CD4-positive, alpha-beta memory T cell (primary cell): ENCODE measurements around the gene IL7R. TPM values are rescaled to one million over a fixed set of nuclear protein-coding genes. Genes with fewer than 3 reads are reported as not detected.
A peak's percentile ranks its signal among the peaks of the same experiment; 100 is the strongest.

Source experiments
- CTCF ChIA-PET: fragments of 350-600 bp; sonication (Branson Sonifier 250); formaldehyde crosslinking; loops from one replicate; lab custom pipeline; 2021; ENCODE audit warnings: inconsistent platforms; ENCODE audit not compliant: partially characterized antibody; lab: Charles Lee
- POLR2A ChIA-PET: fragments of 350-600 bp; sonication (Branson Sonifier 250); formaldehyde crosslinking; loops from one replicate; lab custom pipeline; 2021; ENCODE audit not compliant: partially characterized antibody; lab: Charles Lee
- DNase-seq, 5 donors: peaks; one replicate each; pipeline versions ENCODE4 v3.0.0 to v3.0.0-alpha.2; 2020 to 2022; ENCODE audit warnings: mixed read lengths in 1 of 5
- H3K27ac ChIP-seq: one replicate; pipeline ENCODE4 v1.7.0; 2013; ENCODE audit warnings: low read depth, low read length
- H3K27me3 ChIP-seq: 2 replicates; pipeline ENCODE4 v1.7.0; 2013; ENCODE audit warnings: mild to moderate bottlenecking, low read length, moderate library complexity; ENCODE audit not compliant: insufficient read depth
- H3K36me3 ChIP-seq: 2 replicates; pipeline ENCODE4 v1.7.0; 2013; ENCODE audit warnings: mild to moderate bottlenecking, low read length, moderate library complexity; ENCODE audit not compliant: insufficient read depth
- H3K4me1 ChIP-seq: 2 replicates; pipeline ENCODE4 v1.7.0; 2013; ENCODE audit warnings: mild to moderate bottlenecking, low read length, moderate library complexity; ENCODE audit not compliant: insufficient read depth
- H3K4me3 ChIP-seq, 2 donors: one replicate each; pipeline ENCODE4 v1.7.0; 2013; ENCODE audit warnings: low read length in 2 of 2, mild to moderate bottlenecking in 1 of 2
- H3K9me3 ChIP-seq, 2 donors: one replicate each; pipeline ENCODE4 v1.7.0; 2013; ENCODE audit warnings: low read length in 2 of 2, control low read depth in 1 of 2; ENCODE audit not compliant: control insufficient read depth in 1 of 2
- H3K27ac Mint-ChIP-seq, 7 donors: one replicate each; pipeline ENCODE4 v1.8.0; 2020 to 2021; ENCODE audit warnings: mixed read lengths in 7 of 7, mild to moderate bottlenecking in 6 of 7, inconsistent platforms in 3 of 7, moderate library complexity in 3 of 7
- H3K27me3 Mint-ChIP-seq, 2 donors: one replicate each; pipeline ENCODE4 v1.8.0; 2020 to 2021; ENCODE audit warnings: mixed read lengths in 2 of 2
- H3K36me3 Mint-ChIP-seq, 2 donors: one replicate each; pipeline ENCODE4 v1.8.0; 2020 to 2021; ENCODE audit warnings: mixed read lengths in 2 of 2, inconsistent platforms in 1 of 2, mild to moderate bottlenecking in 1 of 2
- H3K4me1 Mint-ChIP-seq, 4 donors: one replicate each; pipeline ENCODE4 v1.8.0; 2020 to 2021; ENCODE audit warnings: mixed read lengths in 4 of 4, mild to moderate bottlenecking in 1 of 4
- H3K4me3 Mint-ChIP-seq, 8 donors: one replicate each; pipeline ENCODE4 v1.8.0; 2020 to 2021; ENCODE audit warnings: mixed read lengths in 8 of 8, mild to moderate bottlenecking in 7 of 8, moderate library complexity in 6 of 8, inconsistent platforms in 3 of 8
- H3K9me3 Mint-ChIP-seq, 8 donors: one replicate each; pipeline ENCODE4 v1.8.0; 2020 to 2021; ENCODE audit warnings: mixed read lengths in 8 of 8, mild to moderate bottlenecking in 5 of 8, inconsistent platforms in 3 of 8, moderate library complexity in 1 of 8
- intact Hi-C: fragments of 100-400 bp; cut with micrococcal nuclease; formaldehyde crosslinking; loops from one replicate; pipeline ENCODE4 v1.15.1; 2023
- polyA plus RNA-seq, 2 donors: library from polyadenylated mRNA; unstranded; fragments of 300-500 nt; fragmentation: Illumina TruSeq; gene quantifications; one replicate each; pipeline ENCODE4 v1.2.3, GENCODE V29; 2021
- total RNA-seq, 2 experiments: library from RNA; stranded (reverse); gene quantifications; one replicate each; pipeline ENCODE4 v1.2.3, GENCODE V29; 2021

The IL7R gene
- total and polyA plus RNA-seq, 4 experiments from 2014 or later: 514 to 2,440 (median 1,801) TPM

- no peaks in the 10 kb centered on the region for H3K27me3 Mint-ChIP-seq
- peak overlapping the region; percentile 82 to 85 for H3K4me3 ChIP-seq
- peaks cover 0 to 10% (median 2%) of the 10 kb centered on the region in 8 donors for H3K9me3 Mint-ChIP-seq
- H3K4me1 ChIP-seq: peaks cover 50% of the 10 kb centered on the region
- intact Hi-C loops: loop anchor here (1.0 kb wide), 1 partner anchor 8 kb away; no protein-coding TSS in a partner anchor
- H3K36me3 Mint-ChIP-seq: peaks cover 91 to 96% of the 10 kb centered on the region in 2 donors
- no peaks in the 10 kb centered on the region for H3K27me3 ChIP-seq
- peaks cover 64% of the 10 kb centered on the region for H3K36me3 ChIP-seq
- H3K4me1 Mint-ChIP-seq: peaks cover 36 to 71% (median 46%) of the 10 kb centered on the region in 4 donors
- no peaks in the 10 kb centered on the region for H3K9me3 ChIP-seq
- H3K4me3 Mint-ChIP-seq: peak overlapping the region; percentile 91 to 98 (median 96)
- CTCF ChIA-PET: interaction anchor here (1.0 to 16.0 kb wide), 7 partner anchors 9 to 83 kb away, joined by 3 to 325 read pairs (median 3); no protein-coding TSS in a partner anchor
- DNase-seq: no peak
- POLR2A ChIA-PET: interaction anchor here (1.2 to 19.9 kb wide), 9 partner anchors 5 to 93 kb away, joined by 3 to 2275 read pairs (median 454); partner anchors contain the start of gene IL7R
- peak overlapping the region; percentile 97 for H3K27ac ChIP-seq
- peak overlapping the region; percentile 91 to 98 (median 96) for H3K27ac Mint-ChIP-seq
Observed at GRCh38 chr5:35861718-35862117, 5.0 kb downstream of the IL7R start.

DNA sequence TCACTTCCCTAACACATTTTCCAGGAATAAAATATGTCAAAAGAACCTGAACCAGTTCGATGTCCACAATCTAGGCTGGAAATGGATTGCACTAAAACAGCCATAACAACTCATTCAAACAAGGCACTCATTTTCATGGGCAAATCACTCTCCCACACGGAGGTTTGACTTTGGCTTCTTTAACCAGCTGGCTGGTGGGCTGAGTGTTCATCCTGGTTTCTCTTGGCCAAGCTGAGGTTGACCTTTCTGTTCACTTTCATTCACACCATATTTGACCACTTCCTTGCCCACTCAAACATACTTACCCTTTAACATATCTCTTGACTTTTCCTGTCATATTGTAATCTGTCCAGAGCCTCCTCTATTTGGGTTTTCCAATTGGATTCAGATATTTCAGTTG lies 5.4 kb downstream of the IL7R start:
- H3K4me1 ChIP-seq: peaks cover 54% of the 10 kb centered on the region
- peak overlapping the region; percentile 82 to 98 (median 96) for H3K27ac Mint-ChIP-seq
- no peak for DNase-seq
- H3K9me3 ChIP-seq: no peaks in the 10 kb centered on the region
- H3K4me3 ChIP-seq: peak overlapping the region; percentile 82 to 85
- peak overlapping the region; percentile 91 to 98 (median 96) for H3K4me3 Mint-ChIP-seq
- H3K36me3 ChIP-seq: peaks cover 67% of the 10 kb centered on the region
- ChIA-PET POLR2A (interaction anchor here (1.2 to 19.9 kb wide), 9 partner anchors 5 to 94 kb away, joined by 3 to 2275 read pairs (median 454); partner anchors contain the start of gene IL7R), CTCF (interaction anchor here (1.0 to 16.0 kb wide), 11 partner anchors 8 to 83 kb away, joined by 3 to 325 read pairs (median 5); no protein-coding TSS in a partner anchor)
- peaks cover 89 to 96% of the 10 kb centered on the region in 2 donors for H3K36me3 Mint-ChIP-seq
- peaks cover 39 to 71% (median 49%) of the 10 kb centered on the region in 4 donors for H3K4me1 Mint-ChIP-seq
- no peaks in the 10 kb centered on the region for H3K27me3 Mint-ChIP-seq
- peaks cover 0 to 10% (median 2%) of the 10 kb centered on the region in 8 donors for H3K9me3 Mint-ChIP-seq
- intact Hi-C loops: no loop called here
- peak overlapping the region; percentile 97 for H3K27ac ChIP-seq
- H3K27me3 ChIP-seq: no peaks in the 10 kb centered on the region

- intact Hi-C loops: no loop called here
Observed at GRCh38 chr5:35863159-35863558, 6.5 kb downstream of the IL7R start.

GRCh38 chr5:35867998-35868397 lies 11.3 kb downstream of the IL7R start:
- no peaks in the 10 kb centered on the region for H3K9me3 ChIP-seq
- ChIA-PET POLR2A (interaction anchor here (0.9 to 19.9 kb wide), 11 partner anchors 8 to 80 kb away, joined by 3 to 689 read pairs (median 9); partner anchors contain the start of gene IL7R), CTCF (interaction anchor here (1.3 to 1.8 kb wide), 3 partner anchors 11 to 217 kb away, joined by 3 to 6 read pairs (median 4); partner anchors contain the start of gene IL7R)
- H3K4me1 Mint-ChIP-seq: peaks cover 57 to 88% (median 72%) of the 10 kb centered on the region in 4 donors
- H3K4me3 Mint-ChIP-seq: peak overlapping the region; percentile 27 to 96 (median 66)
- intact Hi-C loops: no loop called here
- peaks cover 78% of the 10 kb centered on the region for H3K4me1 ChIP-seq
- no peaks in the 10 kb centered on the region for H3K27me3 Mint-ChIP-seq
- H3K4me3 ChIP-seq: peak overlapping the region in 1 of 2 donors; percentile 2
- DNase-seq: no peak
- H3K9me3 Mint-ChIP-seq: peaks cover 0 to 27% (median 6%) of the 10 kb centered on the region in 8 donors
- peaks cover 89 to 96% of the 10 kb centered on the region in 2 donors for H3K36me3 Mint-ChIP-seq
- peaks cover 78% of the 10 kb centered on the region for H3K36me3 ChIP-seq
- H3K27me3 ChIP-seq: no peaks in the 10 kb centered on the region
- H3K27ac Mint-ChIP-seq: peak overlapping the region; percentile 70 to 94 (median 91)
- peak overlapping the region; percentile 33 for H3K27ac ChIP-seq

More at GRCh38 chr5:35863159-35863558, 6.5 kb downstream of the IL7R start:
- ChIA-PET POLR2A (interaction anchor here (0.7 to 19.9 kb wide), 10 partner anchors 4 to 212 kb away, joined by 3 to 2275 read pairs (median 446); partner anchors contain the start of gene IL7R), CTCF (interaction anchor here (0.6 to 16.0 kb wide), 16 partner anchors 9 to 211 kb away, joined by 3 to 325 read pairs (median 4); no protein-coding TSS in a partner anchor)
- Mint-ChIP-seq H3K4me3 (peak overlapping the region; percentile 91 to 98 (median 96)), H3K9me3 (peaks cover 0 to 10% (median 2%) of the 10 kb centered on the region in 8 donors), H3K36me3 (peaks cover 90 to 96% of the 10 kb centered on the region in 2 donors), H3K27me3 (no peaks in the 10 kb centered on the region), H3K4me1 (peaks cover 43 to 81% (median 57%) of the 10 kb centered on the region in 4 donors), H3K27ac (peak overlapping the region; percentile 82 to 98 (median 95))
- H3K27ac ChIP-seq: peak overlapping the region; percentile 97
- no peaks in the 10 kb centered on the region for H3K9me3 ChIP-seq
- H3K4me1 ChIP-seq: peaks cover 64% of the 10 kb centered on the region
- H3K4me3 ChIP-seq: peak overlapping the region; percentile 82 to 85
- H3K27me3 ChIP-seq: no peaks in the 10 kb centered on the region
- peak in 2 of 5 donors; percentile 13 to 58 for DNase-seq
- H3K36me3 ChIP-seq: peaks cover 77% of the 10 kb centered on the region

DNA sequence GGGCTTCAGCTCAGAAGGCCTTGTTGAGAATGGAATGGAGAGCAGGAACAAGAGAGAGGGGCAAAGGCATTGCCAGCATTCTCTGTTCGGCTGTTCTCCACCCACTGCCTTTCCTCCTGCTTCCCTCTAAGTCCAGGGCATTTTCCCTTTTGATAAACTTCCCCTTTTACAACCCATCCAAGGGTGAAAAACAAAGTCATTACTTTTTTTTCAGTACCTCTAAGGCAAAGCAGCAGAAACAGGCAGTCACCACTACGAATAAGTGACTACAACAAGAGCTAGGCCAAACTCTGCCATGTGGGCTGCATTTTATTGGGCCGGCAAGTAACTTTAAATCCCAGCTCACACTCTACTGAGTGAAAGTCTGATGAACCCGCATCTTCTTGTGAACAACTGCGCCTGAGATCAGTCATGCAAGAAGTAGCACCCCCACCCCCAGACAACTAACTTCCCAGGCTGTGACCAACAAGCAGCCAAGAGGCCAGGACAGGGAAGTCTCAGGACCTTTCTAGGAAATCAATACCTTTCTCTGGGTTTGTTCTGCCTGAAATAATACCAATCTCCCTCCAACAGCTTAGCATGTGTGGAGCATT lies 13.1 kb downstream of the IL7R start:
- H3K4me3 Mint-ChIP-seq: peak overlapping the region in 7 of 8 donors; percentile 25 to 96 (median 61)
- H3K9me3 Mint-ChIP-seq: peaks cover 0 to 40% (median 9%) of the 10 kb centered on the region in 8 donors
- H3K27ac Mint-ChIP-seq: peak overlapping the region; percentile 65 to 94 (median 86)
- H3K36me3 Mint-ChIP-seq: peaks cover 91 to 96% of the 10 kb centered on the region in 2 donors
- CTCF ChIA-PET: interaction anchor here (0.7 to 2.1 kb wide), 6 partner anchors 11 to 219 kb away, joined by 3 to 7 read pairs (median 5); no protein-coding TSS in a partner anchor
- Histone ChIP-seq H3K4me3 (no peak overlapping the region), H3K27me3 (no peaks in the 10 kb centered on the region), H3K27ac (peak overlapping the region; percentile 33), H3K4me1 (peaks cover 75% of the 10 kb centered on the region), H3K36me3 (peaks cover 80% of the 10 kb centered on the region), H3K9me3 (no peaks in the 10 kb centered on the region)
- peaks cover 68 to 88% (median 79%) of the 10 kb centered on the region in 4 donors for H3K4me1 Mint-ChIP-seq
- POLR2A ChIA-PET: interaction anchor here (0.7 to 19.0 kb wide), 22 partner anchors 12 to 219 kb away, joined by 3 to 689 read pairs (median 6); partner anchors contain the start of gene IL7R
- no peaks in the 10 kb centered on the region for H3K27me3 Mint-ChIP-seq
- DNase-seq: no peak
- intact Hi-C loops: loop anchor here (1.0 kb wide), 1 partner anchor 8 kb away; no protein-coding TSS in a partner anchor

GRCh38 chr5:35870605-35871004 lies 13.9 kb downstream of the IL7R start:
- Mint-ChIP-seq H3K27ac (peak overlapping the region in 6 of 7 donors; percentile 29 to 94 (median 60)), H3K4me1 (peaks cover 65 to 86% (median 77%) of the 10 kb centered on the region in 4 donors), H3K4me3 (peak overlapping the region in 5 of 8 donors; percentile 35 to 96 (median 36))

More at GRCh38 chr5:35870605-35871004, 13.9 kb downstream of the IL7R start:
- Histone ChIP-seq H3K36me3 (peaks cover 87% of the 10 kb centered on the region), H3K9me3 (no peaks in the 10 kb centered on the region), H3K4me3 (no peak overlapping the region), H3K27me3 (no peaks in the 10 kb centered on the region), H3K27ac (no peak overlapping the region), H3K4me1 (peaks cover 84% of the 10 kb centered on the region)
- ChIA-PET CTCF (interaction anchor here (1.0 to 2.1 kb wide), 6 partner anchors 8 to 220 kb away, joined by 3 to 7 read pairs (median 5); no protein-coding TSS in a partner anchor), POLR2A (interaction anchor here (0.7 to 19.0 kb wide), 18 partner anchors 11 to 219 kb away, joined by 3 to 689 read pairs (median 8); partner anchors contain the start of gene IL7R)
- Mint-ChIP-seq H3K36me3 (peaks cover 91 to 96% of the 10 kb centered on the region in 2 donors), H3K9me3 (peaks cover 0 to 37% (median 9%) of the 10 kb centered on the region in 8 donors), H3K27me3 (no peaks in the 10 kb centered on the region)
- intact Hi-C loops: no loop called here
- DNase-seq: no peak
